ENCODE measurements around the gene ACSF3.

GRCh38 chr16:89090669-89091426, 2.8 kb upstream of the ACSF3 start:
- TF ChIP-seq GATA2 (IDR thresholded peaks at IDR 0.05; ENCODE audit: low read depth, low read length) (no peak), GATA3 (IDR thresholded peaks at IDR 0.05; ENCODE audit: low read depth, low read length) (no peak)

All from SH-SY5Y (cell line).